GM12872 (cell line): ENCODE data around the gene GPR153.

Experiments used
- CTCF ChIP-seq: IDR thresholded peaks from 3 replicates; pipeline ENCODE4 v1.5.1; 2011; ENCODE audit warnings: low read depth, mild to moderate bottlenecking, low read length, moderate library complexity; ENCODE audit not compliant: insufficient read depth

GPR153 gene

GRCh38 chr1:6220236-6220635 lies 40.7 kb downstream of the GPR153 start:
- TF ChIP-seq CTCF: no peak

GRCh38 chr1:6218375-6219164 lies 42.3 kb downstream of the GPR153 start:
- TF ChIP-seq CTCF: no peak

GRCh38 chr1:6212193-6212959 lies 48.5 kb downstream of the GPR153 start:
- TF ChIP-seq CTCF: no peak

GRCh38 chr1:6211731-6212130 lies 49.2 kb downstream of the GPR153 start:
- no peak for TF ChIP-seq CTCF

GRCh38 chr1:6210591-6211355 lies 50.1 kb downstream of the GPR153 start:
- TF ChIP-seq CTCF: no peak

- TF ChIP-seq CTCF: peak; percentile 49
These were observed 51.0 kb downstream of the GPR153 start for GRCh38 chr1:6209661-6210580.
